OCI-LY1 (cell line): Measurements from ENCODE around the gene SLC7A6OS.

Source experiments
- CTCF ChIP-seq: fragments of 200-600 bp; sonication (generic), shearing (Covaris generic); IDR thresholded peaks from 2 replicates; pipeline ENCODE4 v1.5.1; 2017; ENCODE audit warnings: mild to moderate bottlenecking, antibody characterized with exemption, low read length, moderate library complexity, mixed read lengths
- EZH2 ChIP-seq: fragments of 200-600 bp; sonication (generic), shearing (Covaris generic); IDR thresholded peaks from 2 replicates; pipeline ENCODE4 v1.8.0; 2017; ENCODE audit warnings: borderline replicate concordance, mixed run types, mild to moderate bottlenecking, antibody characterized with exemption, low read length, moderate library complexity, mixed read lengths

GRCh38 chr16:68275611-68276191 is 35.0 kb downstream of the SLC7A6OS start:
- TF ChIP-seq EZH2, result no peak
- TF ChIP-seq CTCF, result no peak
